ENCODE data around the gene SPTBN1.

DNA sequence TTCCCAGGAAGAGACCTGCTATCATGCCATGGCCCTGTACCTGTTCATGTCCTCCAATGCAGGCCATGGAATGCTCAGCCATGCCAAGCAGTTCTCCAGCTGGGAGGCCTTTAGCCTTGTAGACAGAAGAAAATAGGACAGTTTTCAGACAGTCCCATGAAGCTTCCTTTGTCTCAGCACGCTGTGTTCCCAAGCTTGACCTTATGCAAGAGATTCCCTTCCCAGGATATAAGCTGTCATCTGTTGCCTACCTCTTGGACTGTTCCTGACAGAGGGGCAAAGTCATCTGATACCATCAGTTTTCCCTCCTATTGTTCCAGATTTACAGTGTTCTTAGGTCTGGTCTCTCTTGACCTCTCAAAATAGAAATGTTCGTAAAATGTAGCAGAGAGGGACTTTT lies 170.8 kb downstream of the SPTBN1 start:
- no peak for TF ChIP-seq CTCF (IDR thresholded peaks at IDR 0.05)
- TF ChIP-seq POLR2A (IDR thresholded peaks at IDR 0.05), result no peak

Data from gastroesophageal sphincter (tissue), 3 donors.